NCI-H2196 treated with DMSO at 0.1 percent for 48 hours (cell line): ENCODE measurements around the gene IL2RA.
"Not testable (repeated sequence)": the region's sequence is repeated elsewhere in the genome, so short reads cannot be mapped to it uniquely, and the experiment has no call there.

Experiments
- DNase-seq: peaks from one replicate; lab custom pipeline; 2025; ENCODE audit not compliant: unreplicated experiment; lab: John Stamatoyannopoulos, UW

Gene IL2RA

DNA sequence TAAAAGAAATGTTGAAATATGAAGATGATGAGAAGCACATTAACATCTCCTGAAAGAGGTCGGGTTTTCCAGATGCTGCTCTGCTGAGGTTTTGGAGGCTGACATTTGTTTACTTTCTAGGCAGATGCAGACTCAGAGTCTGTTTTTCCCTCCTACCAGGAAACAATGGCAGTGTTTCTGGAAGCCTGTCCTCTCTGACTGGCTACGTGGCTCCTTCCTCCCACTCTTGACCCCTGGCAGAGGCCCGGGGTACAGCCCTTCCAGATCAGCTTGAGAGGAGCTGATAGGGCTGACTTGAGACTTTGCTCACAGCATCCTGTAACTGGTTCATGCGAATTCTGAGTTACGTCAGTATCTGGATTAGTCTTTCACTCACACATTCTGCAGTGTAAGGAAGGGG is 43.7 kb downstream of the IL2RA start:
- DNase-seq: no peak

DNA sequence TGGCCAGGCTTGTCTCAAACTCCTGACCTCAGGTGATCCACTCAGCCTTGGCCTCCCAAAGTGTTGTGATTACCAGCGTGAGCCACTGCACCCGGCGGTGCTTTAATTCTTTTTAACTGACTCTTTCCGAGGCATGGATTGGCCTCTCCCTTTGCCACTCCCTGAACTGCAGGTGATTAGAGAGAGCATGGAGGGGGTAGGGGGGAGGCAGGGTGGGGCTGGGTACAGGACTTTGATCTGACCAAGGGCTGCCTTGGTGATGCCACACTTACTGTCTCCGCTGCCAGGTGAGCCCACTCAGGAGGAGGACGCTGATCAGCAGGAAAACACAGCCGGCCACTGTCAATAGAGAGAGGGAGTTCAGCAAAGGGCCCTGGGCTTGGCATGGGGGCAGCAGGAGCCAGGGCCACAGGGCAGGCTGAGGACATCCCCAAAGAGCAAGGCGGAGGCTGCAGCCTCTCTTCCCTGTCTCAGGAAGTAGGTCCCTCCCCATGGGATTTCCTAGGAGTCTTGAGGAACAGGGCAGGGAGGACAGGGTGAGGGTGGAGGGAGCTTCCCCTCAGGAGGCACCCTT is 44.3 kb downstream of the IL2RA start:
- no peak for DNase-seq

DNA sequence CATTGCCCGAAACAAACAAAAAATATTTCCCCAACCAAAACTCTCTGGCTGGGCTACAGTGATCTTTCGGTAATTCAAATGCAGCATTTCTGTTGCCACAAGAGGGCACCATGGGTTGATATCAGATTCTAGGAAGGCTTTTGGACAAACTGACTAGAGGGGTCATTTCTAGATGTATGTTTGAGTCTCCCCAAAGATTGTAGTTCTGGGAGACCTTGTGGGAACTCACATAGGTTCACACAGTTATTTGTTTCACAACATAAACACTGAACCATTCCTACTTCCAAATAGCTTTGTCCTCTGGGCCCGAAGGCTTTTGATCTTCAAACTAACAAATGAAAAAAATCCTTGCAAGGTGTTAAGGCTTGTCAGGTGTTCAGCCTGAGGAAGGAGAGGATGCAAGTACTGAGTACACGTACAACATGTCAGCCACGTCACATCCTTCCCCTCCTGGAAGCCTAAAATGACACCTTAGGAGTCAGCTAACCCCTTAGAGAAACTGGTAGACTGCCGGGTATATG is 47.9 kb downstream of the IL2RA start:
- no peak for DNase-seq

DNA sequence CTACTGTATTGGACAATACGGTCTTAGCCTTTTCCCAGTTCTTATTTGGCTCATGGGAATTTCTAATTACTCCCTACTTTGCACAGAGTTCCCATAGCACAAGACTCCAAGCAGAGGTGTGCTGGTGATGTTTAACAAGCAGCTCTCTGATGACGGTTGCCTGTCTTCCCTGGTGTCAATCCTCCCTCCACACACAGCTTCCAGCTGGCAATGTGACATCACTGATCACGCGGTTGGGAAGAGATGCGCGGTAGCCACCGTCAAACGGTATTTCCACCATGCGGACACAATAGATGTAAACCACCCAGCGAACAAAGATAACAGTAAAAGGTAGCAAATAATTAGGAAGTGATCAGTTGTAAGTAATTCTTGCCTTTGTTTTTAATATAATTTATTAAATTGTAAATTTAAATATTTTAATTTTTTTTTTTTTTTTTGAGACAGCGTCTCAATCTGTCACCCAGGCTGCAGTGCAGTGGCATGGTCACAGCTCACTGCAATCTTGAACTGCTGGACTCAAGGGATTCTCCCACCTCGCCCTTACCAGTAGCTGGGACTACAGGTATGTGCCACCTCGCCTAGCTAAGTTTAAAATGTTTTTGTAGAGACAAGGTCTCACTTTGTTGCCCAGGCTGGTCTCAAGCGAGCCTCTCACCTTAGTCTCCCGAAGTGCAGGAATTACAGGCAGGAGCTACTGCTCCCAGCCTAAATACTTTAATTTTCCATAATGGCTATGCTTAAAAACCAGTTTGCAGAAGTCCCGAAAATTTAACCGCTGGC is 48.6 kb downstream of the IL2RA start:
- no peak for DNase-seq

DNA sequence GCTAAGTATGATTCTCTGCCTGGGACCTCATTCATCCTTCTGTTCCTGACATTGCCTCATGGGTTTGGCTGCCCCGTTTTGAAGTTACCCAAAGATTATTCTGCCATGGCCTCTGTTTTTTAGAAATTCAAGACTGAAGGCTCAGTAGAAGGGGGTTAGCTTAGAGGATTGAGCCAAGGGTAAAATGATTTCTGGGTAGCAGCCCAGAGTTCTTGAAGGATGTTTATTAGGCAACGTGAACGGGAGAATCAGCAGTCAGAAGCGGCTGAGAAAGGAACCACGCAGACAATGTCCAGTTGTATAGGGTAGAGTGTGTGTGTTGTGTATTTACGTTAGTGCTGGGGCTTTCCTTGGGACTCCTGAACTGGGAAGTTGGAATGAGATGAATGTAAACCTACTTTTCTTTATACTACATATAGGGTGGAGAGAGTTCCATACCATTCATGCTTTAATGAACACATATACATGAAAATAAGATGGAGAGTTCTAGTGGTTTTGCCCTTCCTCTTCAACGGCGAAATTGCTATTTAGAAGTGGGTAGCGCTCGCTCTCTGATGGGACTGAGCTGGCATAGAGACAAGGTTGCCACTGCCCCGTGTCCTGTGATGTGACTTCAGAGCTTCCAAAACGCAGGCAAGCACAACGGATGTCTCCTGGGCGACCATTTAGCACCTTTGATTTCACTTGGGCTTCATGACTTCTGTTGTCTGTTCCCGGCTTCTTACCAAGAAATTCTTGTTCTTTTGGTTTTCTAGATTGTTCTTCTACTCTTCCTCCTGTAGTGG is 49.9 kb downstream of the IL2RA start:
- no peak for DNase-seq

DNA sequence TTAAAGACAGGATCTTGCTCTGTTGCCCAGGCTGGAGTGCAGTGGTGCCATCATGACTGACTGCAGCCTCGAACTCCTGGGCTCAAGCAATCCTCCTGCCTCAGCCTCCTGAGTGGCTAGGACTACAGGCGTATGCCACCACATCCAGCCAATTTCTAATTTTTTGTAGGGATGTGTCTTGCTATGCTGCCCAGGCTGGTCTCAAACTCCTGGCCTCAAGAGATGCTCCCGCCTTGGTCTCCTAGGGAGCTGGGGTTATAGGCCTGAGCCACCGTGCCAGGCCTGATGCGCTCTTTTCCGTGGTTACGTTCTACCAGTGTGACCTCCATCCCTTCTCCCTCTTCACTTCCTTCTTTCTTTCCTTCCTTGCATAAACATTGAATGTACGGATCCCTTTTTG is 50.6 kb downstream of the IL2RA start:
- no peak for DNase-seq

DNA sequence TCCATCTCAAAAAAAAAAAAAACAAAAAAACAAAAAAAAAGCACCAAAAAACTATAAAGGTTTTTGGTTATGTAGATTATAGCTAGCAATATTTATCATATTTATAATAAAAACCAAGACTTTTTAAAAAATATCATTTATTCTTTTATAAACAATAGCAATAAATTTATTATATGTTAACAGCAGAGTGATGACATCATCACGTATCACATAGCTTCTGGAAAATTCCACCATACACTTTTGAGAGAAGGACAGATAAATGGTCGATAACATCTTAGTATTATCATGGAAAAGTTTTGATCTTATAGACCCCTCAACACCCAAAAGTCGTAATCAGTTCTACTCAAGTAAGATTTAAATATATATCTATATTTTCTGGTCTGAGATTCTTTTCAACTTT is 51.6 kb downstream of the IL2RA start:
- no peak for DNase-seq

DNA sequence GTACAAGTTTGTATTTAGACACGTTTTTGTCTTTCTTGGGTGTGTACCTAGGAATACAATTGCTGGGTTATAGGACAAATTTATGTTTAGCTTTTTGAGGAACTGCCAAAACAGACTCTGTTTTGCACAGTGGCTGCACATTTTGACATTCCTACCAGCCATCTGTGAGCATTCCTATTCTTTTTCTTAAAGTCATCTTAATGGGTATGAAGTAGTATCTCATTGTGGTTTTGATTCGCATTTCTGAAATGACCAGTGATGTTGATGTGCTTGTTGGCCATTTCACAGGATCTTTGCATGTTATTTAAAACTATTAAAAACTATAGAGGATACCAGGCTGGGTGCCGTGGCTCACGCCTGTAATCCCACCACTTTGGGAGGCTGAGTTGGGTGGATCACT is 52.2 kb downstream of the IL2RA start:
- DNase-seq: no peak

DNA sequence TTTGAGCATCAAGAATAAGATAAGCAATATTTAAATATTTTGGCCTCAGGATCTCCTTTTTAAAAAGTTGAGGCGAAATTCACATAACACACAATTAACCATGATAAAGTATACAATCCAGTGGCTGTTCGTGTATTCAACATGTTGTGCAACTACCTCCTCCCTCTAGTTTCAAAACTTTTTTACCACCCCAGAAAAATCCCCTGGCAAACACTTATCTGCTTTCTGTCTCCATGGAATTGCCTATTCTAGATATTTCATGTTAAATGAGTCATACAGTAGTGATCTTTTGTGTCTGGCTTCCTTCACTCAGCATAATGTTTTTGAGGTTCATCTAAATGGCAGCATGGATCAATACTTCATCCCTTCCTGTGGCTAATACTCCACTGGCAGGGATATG is 53.0 kb downstream of the IL2RA start:
- no peak for DNase-seq

DNA sequence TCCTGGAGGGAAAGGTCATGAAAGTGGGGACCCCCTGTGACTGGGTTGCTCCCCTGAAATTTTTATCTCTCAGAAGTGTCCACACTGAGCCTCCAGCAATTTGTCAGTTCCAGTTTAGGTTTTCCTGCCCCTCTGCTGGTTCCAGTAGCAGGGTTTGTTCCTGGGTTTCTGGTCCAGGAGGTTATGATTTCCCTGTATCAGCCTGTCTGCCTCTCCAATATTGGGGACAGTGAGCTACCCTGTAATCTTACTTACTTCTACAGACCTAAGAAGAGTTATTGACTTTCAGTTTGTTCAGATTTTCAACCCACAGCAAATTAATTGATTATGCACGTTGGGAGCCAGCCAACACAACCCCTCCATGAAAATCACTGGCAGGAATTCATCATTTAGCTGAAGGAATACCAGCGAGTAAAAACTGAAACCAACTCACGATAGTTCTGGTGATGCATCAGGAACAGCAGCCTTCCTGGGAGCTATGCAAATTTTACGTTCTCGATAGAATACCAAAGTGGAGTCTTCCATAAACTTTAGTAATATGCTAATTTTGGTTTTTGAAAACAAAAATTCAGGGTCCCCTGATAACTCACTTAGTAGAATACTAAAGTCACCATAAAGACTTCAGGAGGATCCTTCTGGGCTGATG is 53.5 kb downstream of the IL2RA start:
- DNase-seq: no peak

DNA sequence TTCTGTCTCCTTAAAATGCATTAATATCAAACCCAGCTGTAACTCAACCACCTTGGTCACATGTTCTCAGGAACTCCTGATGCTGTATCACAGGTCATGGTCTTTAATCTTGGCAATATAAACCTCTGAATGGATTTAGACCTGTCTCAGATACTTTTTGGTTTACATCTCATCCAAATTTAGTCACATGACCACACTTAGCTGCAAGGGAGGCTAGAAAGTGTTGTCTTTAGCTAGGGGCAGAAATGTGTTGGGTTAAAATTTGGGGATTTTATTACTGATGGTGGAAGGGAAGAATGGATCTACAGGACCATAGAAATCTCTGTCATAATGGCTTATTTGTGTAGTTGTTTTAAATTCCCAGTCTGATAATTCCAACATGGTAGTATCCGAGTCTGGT is 55.2 kb downstream of the IL2RA start:
- no peak for DNase-seq

DNA sequence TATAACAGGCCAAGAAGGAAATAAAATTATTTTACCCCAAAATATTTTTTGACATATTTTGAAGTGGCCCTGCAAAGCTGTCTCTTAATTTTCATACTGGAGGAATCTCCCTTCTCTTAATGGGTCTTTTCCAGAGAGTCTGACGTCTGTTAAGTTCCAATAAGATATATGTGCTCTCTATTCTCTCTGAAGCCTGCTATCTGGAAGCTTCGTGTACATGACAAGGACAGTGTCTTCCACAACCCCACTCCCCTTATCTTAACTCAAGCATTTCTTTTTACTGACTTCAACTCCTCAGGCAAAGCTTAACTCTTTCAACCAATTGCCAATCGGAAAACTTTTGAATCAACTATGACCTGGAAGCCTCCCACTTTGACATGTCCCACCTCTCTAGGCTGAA is 55.6 kb downstream of the IL2RA start:
- DNase-seq: no peak

DNA sequence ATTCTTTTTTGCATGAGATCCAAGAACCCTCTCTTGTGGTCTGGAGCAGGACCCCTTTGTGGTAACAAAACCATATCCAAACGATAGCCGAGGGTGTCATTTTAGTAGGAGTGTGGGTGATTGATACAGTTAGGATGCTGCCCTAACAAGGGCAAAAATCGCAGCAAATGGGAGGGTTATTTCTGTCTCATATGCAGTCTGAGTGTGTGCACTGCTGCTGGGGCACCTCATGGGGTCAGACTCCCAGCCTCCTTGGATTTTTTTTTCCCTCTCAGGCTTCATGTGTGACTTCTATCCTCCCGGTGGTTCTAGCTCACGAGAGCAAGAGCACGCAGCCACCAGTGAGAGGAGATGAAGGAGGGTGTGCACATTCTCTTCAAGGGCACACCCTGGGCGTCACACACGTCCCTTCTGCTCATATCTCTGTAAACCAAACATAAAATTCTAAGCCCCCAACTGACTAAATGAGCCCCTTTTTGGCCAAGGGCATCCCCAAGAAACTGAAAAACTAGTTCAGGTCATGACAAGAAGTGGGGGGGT is 56.2 kb downstream of the IL2RA start:
- no peak for DNase-seq

DNA sequence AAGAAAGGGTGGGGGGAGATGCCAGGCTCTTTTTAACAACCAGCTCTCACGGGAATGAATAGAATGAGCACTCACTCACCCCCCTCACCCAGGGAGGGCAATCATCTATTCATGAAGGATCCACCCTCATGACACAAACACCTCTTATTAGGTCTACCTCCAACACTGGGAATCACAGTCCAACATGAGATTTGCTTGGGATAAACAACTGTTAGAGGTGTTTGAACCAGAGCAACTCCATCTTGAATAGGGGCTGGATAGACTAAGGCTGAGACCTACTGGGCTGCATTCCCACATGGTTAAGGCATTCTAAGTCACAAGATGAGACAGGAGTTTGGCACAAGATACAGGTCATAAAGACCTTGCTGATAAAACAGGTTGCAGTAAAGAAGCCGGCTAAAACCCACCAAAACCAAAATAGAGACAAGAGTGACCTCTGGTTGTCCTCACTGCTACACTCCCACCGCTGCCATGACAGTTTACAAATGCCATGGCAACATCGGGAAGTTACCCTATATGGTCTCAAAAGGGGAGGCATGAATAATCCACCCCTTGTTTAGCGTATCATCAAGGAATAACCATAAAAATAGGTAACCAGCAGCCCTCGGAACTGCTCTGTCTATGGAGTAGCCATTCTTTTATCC is 56.9 kb downstream of the IL2RA start:
- DNase-seq: not testable (repeated sequence)

DNA sequence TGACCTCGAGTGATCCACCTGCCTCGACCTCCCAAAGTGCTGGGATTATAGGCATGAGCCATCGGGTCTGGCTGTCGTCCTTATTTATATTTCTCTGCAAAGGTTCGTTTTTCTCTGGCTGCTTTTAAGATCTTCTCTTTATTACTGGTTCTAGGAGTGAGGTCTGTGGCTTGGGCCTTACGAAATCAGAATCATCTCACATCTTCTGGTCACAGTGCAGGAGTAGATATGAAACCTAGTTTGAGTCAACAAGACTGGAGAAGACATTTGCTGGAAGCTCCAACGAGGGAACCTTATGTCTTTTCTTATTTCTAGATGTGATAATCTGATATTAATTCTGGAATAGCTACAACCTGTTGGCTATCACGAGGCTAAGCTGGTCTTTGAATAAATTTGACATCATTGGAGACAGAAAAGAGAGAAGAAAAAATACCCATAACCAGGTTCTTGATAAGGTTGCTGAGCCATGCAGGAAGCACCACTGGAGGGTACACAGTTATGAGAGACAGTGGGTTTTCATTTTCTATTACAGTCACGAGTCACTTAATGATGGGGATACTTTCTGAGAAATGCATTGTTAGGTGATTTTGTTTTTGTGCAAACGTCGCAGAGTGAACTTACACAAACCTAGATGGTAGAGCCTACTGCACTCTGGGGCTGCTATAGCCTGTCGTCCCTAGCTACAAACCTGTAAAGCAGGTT is 59.2 kb downstream of the IL2RA start:
- no peak for DNase-seq

DNA sequence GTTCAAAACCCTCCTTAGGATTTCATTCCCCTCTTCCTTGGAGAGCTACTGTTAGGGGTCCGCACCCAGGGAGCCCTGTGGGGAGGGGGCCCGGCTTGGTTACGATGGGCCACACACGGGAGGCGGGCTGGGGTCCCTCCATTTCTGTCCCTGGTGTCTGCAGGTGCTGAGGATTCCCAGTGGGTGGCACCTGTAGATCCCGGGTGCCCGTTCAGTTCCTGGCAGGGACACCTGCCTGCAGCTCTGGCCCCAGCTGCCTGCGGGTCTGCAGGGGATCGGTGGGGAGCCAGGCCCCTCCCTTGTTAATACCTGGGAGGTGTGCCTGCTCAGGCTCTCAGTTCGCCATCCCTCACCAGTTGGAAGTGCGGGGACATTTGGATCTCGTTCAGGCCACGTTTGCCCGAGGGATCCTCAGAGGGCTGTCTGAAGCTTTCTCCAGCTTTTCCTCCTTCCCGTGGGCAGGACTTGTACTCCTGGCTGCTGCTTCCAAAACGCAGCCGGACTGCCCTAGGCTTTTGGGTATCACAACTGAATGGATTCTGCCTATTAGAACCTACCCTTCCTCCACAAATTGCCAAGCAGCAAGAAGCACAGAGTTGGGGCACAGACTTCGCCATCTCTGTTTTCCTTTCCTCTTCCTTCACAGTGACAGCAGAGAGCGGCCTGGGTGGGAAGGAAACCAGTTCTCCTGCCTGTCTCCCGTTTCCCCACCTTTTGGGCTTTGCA is 62.6 kb downstream of the IL2RA start:
- DNase-seq: no peak

DNA sequence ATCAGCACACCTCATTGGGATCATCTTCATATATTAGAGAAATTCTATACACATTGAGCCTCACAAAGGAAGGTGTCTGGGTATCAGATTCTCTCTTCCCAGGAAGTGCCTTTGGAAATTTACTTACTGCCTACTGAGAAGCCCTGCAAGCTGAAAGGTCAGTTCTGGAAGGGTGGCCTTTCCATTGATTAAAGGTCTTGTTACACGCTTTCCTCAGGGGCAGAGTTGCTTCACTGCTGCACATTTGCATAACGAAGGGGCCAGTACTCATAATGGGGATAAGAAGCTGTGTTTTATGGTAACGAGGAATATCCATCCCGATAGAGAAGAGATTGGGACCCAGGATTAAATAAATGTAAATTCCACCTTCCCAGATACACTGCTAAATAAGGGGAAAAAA is 65.5 kb downstream of the IL2RA start:
- DNase-seq: no peak

DNA sequence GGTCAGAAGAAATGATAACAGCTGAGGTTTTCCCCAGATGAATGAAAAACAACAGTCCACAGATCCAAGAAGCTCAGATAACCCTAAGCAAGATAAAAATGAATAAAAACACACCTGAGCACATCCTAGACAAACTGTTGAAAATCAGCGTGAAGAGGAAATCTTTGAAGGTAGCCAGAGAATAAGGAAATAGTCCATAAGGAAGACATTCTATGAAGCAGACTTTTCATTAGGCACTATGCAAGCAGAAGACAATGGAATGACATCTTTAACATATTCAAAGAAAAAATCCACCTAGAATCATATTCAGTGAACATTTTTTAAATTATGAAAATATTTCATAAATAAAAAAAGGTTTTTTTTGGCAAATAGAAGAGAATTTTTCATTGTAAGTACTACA is 69.8 kb downstream of the IL2RA start:
- DNase-seq: no peak

DNA sequence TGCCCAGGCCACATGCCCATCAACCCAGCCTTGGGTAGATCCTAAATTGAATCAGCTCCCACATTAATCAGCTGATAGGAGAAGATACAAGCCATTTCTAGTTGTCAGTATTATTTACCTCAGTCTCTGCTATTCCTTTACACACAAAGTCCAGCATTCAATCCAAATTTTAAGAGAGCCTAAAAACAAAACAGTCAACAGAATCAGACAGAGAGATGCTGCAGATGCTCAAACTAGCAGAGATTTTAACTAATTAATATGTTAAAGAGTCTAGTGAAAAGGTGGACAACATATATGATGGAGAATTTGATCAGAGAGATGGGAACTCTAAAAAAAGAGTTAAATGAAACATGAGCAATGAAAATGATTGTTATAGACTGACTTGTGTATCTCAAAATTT is 70.5 kb downstream of the IL2RA start:
- DNase-seq: no peak

DNA sequence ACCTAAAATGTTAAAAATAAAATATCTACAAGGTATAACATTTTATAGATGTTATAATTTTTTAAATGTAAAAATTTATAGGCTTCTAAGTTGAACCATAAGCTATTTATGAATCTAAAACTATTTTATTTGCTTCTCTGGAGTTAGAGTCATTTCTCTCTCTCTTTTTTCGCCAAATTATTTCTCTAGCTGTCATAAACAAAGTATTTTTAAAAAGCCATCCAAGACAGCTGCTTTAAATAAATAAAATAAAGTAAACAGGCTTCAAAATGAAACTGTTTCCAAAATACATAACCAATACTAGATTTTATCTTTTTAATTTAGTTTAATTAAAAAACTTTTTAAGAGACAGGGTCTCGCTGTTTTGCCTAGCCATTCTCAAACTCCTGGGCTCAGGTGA is 72.4 kb downstream of the IL2RA start:
- no peak for DNase-seq
